Fibroblast of the conjunctiva (primary cell): ENCODE results near the gene DNAJC1.

Source experiments
- DNase-seq: peaks from one replicate; pipeline ENCODE4 v3.0.0-alpha.2; 2010; ENCODE audit warnings: low read depth

DNAJC1 gene

DNA sequence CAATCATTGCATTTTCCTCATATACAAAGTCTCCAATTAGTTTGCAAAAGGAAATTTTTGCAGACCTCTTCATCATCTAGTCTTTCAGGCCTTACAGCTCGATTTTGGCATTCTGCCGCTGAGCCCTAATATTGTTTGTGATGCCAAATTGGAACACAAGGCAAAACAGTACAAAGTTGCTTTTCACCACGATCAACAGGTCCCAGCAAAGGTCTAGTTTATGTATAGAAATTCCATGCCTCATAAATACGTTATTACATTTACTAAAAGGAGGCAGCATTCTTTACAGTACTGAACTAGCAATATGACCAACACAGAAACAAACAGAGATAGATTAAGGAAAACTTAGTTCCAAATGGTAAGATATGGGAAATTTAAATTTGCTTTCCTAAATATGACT, 7.0 kb upstream of the DNAJC1 start:
- DNase-seq = no peak

DNA sequence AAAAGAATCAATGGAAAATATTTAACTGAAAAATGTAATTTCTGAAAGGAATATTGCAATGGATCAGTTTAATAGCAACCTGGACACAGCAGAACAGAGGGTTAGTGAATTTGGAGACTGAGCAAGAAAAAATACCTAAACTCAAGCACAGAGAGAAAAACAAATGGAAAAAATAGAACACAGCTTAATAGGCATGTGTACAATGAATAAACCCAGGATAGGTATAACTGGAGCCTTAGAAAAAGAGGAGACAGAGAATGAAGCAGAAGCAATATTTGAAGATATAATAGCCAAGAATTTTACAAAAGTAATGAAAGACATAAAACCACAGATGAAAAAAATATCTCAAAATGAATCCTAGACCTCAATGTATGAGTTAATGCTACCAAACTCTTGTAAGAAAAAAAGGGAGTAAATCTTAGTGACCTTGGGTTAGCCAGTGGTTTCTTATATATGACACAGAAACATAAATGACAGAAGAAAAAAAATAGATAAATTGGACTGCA, 2.9 kb upstream of the DNAJC1 start:
- DNase-seq = no peak

DNA sequence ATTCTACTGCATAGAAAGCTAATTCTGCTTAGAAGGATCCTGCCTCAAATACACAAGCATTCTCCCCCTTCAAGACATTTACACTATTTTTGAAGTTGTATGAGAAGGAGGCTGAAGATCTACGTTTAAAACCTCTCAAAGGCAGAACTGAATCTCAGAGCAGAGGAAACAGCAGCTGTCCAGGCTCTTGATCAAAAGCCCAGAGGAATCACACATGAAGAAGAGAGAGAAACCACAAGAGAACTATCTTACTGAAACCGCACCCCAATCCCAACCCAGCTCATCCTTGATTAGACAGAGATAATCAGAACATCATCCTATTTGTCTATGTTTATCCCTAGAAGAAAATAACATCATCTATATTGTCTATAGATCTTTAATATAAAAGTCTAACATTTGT, 2.2 kb upstream of the DNAJC1 start:
- DNase-seq = no peak

DNA sequence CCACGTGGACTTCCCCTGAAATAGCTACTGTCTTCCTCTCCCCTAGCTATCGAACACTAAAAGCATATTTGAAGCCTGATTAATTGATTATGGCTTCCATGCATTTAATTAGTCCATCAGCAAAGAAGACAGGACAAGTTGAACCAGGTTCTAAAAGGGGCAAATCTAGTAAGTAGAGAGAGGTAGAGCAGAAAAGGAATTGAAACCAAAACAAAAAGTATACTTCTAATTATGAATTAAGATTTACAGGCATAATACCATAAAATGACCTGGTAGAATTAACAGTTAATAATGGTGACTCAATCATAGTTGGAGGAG, 393 bp upstream of the DNAJC1 start:
- no peak for DNase-seq

DNA sequence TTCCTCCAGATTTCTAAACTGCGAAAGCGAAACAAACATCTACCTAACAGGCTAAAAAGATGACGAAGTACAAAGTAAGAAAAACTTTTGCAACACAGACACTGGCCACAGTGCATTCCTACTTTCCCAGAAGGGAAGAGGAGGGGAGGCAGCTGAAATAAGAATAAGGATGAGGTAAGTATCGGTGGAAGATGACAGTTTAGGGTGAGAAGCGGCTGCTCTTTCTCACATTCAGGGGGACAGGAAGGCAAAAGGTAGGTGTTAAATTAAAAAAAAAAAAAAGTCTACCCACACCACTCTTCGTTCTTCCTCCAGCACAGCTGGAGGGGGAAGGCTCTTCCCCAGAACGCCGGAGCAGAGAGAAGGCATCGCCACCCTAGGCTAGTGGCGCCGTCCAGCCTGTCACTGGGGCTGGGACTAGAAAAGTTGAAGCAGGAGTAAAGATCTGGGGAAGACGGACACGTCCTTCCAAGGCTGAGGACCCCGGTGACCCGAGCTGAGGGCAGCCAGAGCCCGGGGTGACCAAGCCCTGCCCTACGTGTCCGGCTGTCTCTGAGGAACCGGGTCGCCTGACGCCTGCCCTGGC, 846 bp downstream of the DNAJC1 start:
- DNase-seq = peak; percentile 24

DNA sequence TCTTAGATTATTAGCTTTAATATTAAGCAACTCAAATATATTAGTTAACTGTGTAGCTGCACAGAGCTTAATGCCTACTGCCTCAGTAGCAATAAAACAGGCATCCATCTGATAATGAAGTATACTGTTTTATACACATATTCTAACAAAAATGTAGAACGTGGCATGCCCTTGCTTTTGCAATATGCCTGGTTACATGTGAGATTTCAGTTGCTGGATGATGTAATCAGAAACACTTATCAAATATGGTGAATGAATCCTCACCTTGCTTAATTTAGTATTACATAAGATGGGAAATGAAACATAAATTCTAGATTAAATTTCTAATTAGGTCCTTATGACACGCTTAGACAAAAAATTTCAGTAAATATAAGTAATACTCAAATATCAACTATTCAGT, 8.0 kb downstream of the DNAJC1 start:
- no peak for DNase-seq

DNA sequence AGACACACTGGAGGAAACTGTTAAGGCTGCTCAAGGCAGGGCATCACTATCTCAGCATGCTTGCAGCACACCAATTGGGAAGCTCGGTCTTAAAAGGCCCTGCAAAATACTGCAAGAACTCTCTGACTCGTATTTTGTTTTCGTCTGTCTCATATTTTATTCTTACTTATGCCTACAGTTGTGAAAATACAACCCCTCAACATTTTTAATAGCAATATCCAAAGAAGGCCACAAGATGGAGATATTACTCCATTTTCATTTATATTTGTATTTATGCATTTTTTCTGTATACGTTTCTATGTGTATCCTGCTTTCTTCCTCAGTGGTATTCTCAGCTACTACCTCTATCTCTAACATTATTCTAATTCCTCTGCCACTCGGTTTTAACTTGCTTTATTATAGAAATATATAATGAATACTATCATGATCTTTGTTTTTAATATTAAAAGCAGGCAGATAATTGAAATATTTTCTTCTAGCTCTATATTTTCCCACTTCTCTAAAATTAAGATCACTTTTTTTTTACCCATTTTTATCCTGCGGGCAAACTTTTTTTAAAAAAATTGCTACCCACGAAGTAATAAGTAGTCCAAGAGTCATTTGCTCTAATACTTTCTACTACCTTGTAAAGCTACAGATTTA, 10.0 kb downstream of the DNAJC1 start:
- no peak for DNase-seq

DNA sequence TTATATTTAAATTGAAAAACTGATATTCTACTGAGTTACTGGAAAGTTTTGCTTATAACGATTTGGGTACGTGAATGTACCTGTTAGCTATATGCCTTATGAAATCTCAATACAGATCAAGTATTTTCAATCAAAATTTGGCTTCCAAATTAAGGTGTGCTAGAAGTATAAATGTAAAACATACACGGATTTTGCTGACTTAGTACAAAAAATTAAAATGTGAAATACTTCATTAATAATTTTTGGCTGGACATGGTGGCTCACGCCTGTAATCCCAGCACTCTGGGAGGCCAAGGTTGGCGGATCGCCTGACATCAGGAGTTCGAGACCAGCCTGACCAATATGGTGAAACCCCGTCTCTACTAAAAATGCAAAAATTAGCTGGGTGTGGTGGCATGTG, 11.7 kb downstream of the DNAJC1 start:
- DNase-seq = no peak

DNA sequence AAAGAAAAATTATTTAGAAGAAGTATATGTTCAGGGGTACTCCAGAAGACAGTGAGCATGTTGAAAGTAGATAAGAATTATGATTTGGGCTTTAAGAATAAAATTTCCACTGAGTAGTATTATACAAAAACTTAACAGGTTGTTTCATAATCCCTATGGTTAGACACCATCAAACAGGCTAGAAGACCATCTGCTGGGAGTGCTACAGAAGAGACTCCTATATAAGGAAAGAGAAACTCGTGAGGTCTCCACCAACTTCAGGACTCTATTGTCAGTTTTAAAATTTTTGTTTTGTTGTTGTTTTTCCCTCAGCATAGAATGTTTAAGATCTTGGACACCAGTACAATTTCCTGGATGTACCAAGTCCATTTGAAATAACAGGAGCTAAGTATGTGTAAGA, 13.1 kb downstream of the DNAJC1 start:
- no peak for DNase-seq

DNA sequence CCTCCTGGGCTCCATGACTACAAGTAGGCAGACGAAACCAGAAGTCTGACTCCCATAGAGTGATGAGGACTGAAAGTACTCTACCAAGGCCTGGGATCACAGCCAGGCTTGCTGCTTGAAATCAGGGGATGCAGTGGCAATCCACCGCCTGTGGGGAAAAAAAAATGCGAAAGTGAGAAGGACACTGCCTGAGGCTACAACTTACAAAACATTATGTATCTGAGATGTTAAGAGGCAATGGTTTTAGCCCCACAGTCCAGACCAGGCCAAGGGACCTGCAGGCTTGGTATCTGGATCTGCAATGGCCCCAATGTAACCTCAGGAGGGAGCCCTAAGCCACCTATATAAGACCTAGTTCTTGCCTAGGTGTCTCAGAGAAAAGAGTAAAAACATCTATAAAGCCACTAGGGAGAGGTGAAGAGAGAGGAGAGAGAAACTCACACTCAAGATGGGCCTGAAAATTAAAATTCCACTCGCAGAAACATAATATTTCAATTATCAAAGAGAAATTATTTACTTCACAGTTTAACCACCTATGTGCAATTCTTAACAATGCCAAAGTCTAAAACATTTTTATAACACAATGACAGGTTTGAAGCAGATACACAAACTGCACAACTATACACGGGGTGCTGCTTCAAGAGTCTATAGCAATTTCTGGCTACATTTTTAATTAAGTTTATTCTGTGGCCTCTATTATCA, 13.9 kb downstream of the DNAJC1 start:
- DNase-seq = peak; percentile 60

DNA sequence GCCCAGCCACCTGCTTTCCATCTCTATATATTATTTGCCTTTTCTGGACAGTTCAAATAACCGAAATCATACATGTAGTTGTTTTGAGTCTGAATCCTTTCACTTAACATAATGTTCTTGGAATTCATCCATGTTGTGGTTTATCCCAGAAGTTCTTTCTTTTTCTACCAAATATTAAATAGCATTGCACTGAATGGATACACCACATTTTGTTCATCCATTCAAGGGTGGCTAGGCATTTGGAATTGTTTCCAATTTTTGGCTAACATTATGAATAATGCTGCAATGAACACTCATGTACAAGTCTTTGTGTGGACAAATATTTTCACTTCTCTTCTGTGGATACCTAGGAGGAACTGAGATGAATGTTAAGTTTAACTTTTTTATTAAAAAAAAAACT, 18.0 kb downstream of the DNAJC1 start:
- DNase-seq = peak; percentile 18

DNA sequence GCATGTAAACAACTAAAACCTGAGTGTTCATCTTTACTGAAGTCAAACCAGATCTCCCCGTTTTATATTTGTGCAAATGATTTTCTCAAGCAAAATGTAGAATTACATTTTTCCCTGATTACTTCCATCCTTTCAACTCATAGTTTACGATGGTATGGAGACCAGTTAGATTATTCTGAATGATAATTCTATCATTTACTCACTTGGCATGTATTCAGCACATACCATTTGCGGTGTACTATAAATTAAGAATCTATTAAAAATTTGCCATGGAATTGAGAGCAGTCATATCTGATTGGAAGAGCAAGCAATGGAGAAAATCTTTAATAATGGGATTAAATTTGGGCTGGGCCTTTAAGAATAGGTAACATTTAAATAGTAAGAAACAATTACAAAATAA, 22.4 kb downstream of the DNAJC1 start:
- DNase-seq = no peak

DNA sequence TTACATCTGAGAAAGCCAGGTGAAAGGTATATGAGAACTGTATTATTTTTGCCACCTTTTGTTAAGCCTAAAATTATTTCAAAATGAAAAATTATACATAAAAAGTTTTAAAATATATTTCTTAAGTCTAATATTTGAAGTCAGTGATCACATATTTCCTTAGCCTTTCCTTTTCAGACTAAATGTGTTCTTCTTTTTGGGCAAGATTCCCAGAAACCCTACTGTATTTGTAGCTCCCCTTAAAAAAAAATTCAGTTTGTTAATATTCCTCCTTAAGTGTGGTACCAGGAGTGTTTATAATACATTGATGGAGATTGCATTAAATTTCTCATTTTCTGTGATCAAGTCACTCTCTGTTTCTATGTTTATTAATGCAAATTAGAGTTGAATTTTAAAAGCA, 22.8 kb downstream of the DNAJC1 start:
- no peak for DNase-seq

DNA sequence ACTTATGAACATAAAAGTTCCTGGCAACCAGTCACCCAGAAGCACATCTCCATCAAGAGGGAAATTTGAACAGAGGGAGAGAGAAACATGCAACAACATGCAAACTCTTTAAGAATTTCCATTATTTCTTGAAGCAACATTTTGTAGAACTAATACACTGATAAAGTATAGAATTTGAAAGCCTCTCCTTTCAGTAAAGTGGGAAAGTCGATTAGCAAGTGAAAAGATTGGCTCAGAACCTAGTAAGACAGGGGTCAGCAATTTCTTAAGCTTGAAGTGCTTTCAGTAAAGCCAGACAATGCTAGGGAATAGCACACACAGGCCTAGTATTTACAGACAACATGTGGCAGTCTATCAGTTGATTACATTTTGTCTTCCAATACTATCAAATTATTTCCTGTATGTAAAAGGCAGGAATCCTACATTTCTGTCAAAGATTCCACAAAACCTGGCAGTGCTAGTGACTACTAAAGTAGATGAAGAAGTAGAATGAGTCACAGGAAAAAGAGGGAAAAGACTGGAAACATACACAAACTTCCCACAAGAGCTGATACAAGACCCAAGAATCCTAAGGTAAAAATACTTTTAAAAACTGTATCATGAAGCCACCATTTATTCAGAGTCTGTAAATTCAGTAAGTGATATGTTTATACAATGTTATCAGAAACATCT, 25.2 kb downstream of the DNAJC1 start:
- no peak for DNase-seq

DNA sequence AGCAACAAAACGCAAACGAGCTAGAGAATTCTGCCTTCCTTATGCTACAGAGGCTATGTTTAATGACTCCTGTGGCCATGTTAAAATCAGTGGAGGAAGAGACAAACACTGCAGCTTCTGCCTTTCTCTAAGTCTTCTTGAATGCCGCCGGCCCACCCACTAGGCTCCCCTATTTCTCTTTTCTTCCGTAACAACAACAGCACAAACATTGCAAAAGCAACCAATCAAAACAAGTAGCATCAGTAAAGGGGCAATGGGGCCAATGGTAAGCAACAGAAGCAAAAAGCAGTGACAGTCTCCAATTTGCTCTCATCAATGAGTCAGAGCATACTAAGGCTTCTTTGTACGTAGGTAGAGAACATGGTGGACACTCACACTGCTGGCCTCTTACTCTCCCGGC, 26.8 kb downstream of the DNAJC1 start:
- no peak for DNase-seq

DNA sequence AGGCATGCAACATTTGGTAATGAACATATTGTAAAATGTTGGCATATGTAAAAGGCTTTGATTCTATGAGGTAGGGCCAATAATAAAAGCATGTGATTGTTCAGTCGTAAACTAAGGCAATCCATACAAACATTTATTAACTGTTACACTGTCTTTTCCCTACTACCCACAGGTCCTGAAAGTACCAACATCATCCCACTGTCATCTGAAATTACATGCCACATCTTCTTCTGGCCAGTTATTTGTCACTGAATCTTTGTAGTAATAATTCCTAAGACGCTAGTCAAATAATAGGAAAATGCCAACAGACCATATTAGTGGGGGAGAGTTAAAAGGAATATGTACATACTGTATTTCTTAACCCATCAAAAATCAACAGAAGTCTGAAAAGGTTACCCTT, 27.2 kb downstream of the DNAJC1 start:
- no peak for DNase-seq

DNA sequence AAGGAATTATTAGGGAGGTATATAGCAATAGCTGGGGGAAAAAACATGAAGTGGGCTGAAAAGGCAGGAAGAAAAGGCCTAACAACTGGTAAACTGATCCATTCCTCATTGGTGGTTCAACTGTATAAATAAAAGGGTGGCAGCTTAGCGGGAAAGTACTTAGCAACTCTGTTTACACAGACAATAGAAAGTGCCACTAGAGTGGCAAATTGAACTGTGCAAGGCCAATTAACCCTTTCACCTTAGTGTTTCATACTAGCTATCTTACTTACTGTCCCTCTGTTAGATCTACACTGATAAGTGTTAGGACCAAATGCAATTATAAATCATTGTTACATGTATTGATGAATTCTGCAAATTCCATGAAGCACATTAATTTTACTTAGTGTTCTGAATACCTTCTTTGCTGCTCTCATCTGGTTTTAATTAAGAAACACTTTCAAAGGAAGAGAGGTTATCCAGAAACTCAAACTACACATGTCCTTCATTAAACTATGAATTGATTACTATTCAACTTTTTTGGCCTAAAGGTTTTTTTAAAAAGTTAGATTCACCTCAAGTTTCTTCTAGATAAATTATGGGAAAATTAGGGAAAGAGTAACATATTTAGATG, 28.0 kb downstream of the DNAJC1 start:
- DNase-seq = no peak

DNA sequence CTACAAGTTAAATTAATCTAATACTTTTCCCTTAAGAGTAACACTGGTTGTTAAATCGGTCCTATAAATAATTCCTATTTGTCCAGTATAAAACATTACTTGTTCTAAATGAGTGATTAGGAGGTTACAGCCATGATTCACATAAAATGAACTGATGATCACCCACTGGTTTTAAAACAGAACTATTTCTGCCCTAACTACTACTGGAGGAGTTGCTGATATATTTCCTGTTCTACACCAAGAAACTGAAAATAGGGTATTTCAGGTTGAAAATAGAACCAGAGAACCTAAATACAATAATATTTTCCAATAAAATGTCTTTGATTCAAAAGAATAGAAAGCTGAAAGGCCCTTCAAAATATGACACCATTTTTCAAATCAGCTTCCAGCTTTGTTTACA, 30.9 kb downstream of the DNAJC1 start:
- no peak for DNase-seq

DNA sequence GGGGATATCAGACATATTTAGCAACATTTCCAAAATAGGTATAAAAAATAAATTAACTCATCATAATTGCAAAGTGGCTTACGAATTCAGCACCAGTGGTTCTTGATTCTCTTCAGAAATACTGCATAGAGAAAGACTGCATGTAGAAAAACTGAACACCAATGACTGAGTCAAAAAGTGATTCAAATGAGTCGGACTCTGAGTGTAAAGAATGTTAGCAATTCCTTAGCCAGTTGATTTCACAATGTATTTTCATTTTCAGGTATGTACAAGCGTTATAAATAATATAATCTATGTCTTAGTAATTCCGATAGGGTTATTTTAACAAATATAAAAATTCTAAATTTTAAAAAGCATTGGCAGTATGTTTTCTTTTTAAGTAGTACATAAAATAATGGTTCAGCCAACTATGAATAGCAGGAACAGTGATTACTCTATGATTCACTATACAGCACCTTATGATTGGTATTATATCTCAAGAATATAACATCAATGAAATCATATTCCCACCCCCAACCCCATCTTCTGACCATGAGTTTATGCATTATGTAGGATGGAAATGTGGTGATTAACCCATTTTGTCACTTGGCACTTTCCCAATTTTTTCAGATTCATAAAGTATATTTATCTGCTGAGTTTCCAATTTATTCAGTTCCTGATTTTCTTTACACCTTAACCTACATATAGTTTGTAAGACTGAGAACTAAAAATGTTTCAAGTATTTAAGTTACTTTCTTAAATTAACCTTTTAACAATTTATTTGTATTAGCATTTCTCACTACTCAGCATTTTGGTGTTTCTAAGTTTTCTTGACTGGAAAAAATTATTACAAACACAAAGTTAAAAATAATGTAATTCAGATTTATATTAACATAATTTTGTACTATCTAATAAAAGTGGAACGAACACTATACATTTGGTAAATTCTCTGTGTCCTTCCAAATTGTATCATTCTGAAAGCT, 33.9 kb downstream of the DNAJC1 start:
- no peak for DNase-seq

DNA sequence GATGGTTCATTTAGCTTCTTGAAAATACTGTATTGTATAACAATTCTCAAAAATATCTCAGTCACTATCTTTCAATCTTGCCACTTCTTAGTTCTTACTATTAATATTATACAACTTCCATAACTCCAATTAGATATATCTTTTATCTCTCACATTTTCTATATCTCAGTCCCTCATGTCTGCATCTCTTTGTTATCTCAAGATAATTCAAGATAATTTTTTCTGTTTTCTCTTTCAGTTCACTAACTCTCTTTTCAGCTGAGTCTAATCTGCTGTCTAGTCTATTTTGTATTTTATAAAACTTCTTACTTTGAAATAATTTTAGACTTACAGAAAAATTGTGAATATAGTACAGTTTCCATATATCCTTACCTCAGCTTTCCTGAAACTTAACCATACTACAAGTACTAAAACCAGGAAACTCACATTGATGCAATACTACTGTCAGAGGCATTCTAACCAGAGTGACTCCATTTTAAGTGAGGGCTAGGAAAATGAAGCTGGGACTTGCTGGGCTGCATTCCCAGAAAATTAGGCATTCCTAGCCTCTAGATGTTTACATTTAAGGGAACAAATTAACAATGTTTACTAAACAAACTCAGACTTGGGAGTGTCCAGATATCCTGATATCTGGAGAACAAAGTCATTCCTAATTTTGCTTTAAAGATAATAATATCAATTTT, 38.4 kb downstream of the DNAJC1 start:
- DNase-seq = no peak

DNA sequence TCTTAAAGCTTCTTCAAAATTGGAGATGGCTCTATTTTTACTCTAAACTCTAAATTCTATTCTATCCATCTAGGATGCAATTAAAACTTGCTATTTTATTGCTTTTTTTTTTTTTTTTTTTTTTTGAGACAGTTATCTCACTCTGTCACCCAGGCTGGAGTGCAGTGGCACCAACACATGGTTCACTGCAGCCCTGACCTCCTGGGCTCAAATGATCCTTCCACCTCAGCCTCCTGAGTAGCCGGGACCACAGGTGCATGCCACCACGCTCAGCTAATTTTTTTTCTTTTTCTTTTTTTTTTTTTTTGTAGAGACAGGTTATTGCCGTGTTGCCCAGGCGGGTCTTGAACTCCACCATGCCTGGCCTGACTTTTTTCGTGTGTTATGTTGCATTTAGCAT, 41.2 kb downstream of the DNAJC1 start:
- DNase-seq = no peak
